Kidney (tissue), 14 donors: Measurements from ENCODE around the gene DIPK1B. TPM values are rescaled to one million over a fixed set of nuclear protein-coding genes. Genes with fewer than 3 reads are reported as not detected.

Experiments used
- DNase-seq, 5 donors: peaks; one replicate each; pipeline ENCODE4 v3.0.0-alpha.2; 2013 to 2020
- FAIRE-seq: peaks from 2 replicates; lab custom pipeline; 2012; peaks lifted over from hg19 to GRCh38; lab: Jason Lieb, UNC
- H3K27ac ChIP-seq, 2 donors: one replicate each; pipeline ENCODE4 v1.7.0; 2013; ENCODE audit warnings: low read depth in 2 of 2, low read length in 2 of 2, inconsistent platforms in 1 of 2
- H3K27me3 ChIP-seq: one replicate; pipeline ENCODE4 v1.7.1; 2013; ENCODE audit warnings: low read length, inconsistent platforms; ENCODE audit not compliant: control insufficient read depth, insufficient read depth
- H3K36me3 ChIP-seq, 3 donors: one replicate each; pipeline versions ENCODE4 v1.7.0 to v1.7.1; 2013; ENCODE audit warnings: low read length in 3 of 3, control low read depth in 1 of 3, inconsistent platforms in 1 of 3; ENCODE audit not compliant: insufficient read depth in 3 of 3, control insufficient read depth in 2 of 3
- H3K4me1 ChIP-seq, 3 donors: one replicate each; pipeline versions ENCODE4 v1.7.0 to v1.7.1; 2013; ENCODE audit warnings: low read length in 3 of 3, inconsistent platforms in 1 of 3, low read depth in 1 of 3; ENCODE audit not compliant: control insufficient read depth in 2 of 3, insufficient read depth in 2 of 3
- H3K4me3 ChIP-seq, 3 donors: one replicate each; pipeline versions ENCODE4 v1.7.0 to v1.8.1; 2013; ENCODE audit warnings: low read length in 3 of 3, control low read depth in 1 of 3, inconsistent platforms in 1 of 3
- H3K9ac ChIP-seq, 3 donors: one replicate each; pipeline versions ENCODE4 v1.7.0 to v1.7.1; 2013; ENCODE audit warnings: low read length in 3 of 3, control low read depth in 1 of 3, inconsistent platforms in 1 of 3
- H3K9me3 ChIP-seq, 3 donors: one replicate each; pipeline versions ENCODE4 v1.7.0 to v1.7.1; 2013; ENCODE audit warnings: low read length in 3 of 3, control low read depth in 1 of 3, inconsistent platforms in 1 of 3; ENCODE audit not compliant: control insufficient read depth in 2 of 3, insufficient read depth in 1 of 3
- intact Hi-C: fragments of 100-400 bp; cut with DNase I; formaldehyde crosslinking; loops from one replicate; pipeline ENCODE4 v1.11.1; 2022
- polyA plus RNA-seq: library from polyadenylated mRNA; stranded (reverse); fragments of 350-450 nt; fragmentation: Illumina TruSeq; extraction: RNeasy Lipid Tissue Mini Kit (QIAGEN cat#74804); gene quantifications from one replicate; pipeline ENCODE4 v1.2.3, GENCODE V29; 2014; ENCODE audit warnings: low read depth, low replicate concordance; ENCODE audit not compliant: insufficient read depth
- total RNA-seq: library from RNA; stranded (reverse); fragmentation: NEBNext Ultra II Directional; extraction: Animal tissue kit (Norgen Biotek cat#: 25700); gene quantifications from one replicate; pipeline ENCODE4 v1.2.1, GENCODE V29; 2021
- TF ChIP-seq, protein P1 (sequence below): IDR thresholded peaks from 3 replicates; pipeline ENCODE4 v1.5.1; 2012; ENCODE audit warnings: mild to moderate bottlenecking, moderate library complexity, borderline replicate concordance; ENCODE audit not compliant: insufficient read depth; ENCODE audit errors: extremely low read depth
- donor health status: control.
- donor health status: control.
- donor health status: control.
- donor health status: control.
- donor health status: control.
- donor health status: DM: yes; HTN: yes; CAD: no.
- donor health status: Normal renal cell carcinoma (clear cell type).

DIPK1B gene
- total and polyA plus RNA-seq, 2 donors from 2014 or later: 7.5 to 22.6 TPM

DNA sequence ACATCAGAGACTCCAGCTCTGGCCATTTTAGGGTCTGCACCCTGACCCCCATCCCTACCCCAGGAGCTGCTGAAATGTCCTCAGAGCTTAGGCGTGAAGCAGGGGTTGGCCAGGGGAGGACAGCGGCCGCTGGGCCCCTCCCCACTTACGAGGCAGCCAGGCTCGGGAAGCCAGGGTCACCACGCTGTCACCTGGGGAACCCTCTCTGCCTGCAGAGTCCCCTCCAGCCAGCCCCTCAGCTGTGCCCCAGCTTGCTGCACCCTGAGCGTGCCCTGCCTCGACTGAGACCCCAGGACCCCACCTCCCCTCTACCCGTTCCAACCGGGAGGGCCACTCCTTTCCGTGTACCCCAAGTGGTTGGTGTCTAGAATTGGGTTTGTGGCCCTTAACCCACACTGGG is 27.7 kb downstream of the DIPK1B start:
- Histone ChIP-seq H3K9me3 (no peaks in the 10 kb centered on the region), H3K27ac (no peak overlapping the region), H3K9ac (no peak overlapping the region), H3K36me3 (no peaks in the 10 kb centered on the region), H3K4me3 (no peak overlapping the region), H3K27me3 (no peaks in the 10 kb centered on the region), H3K4me1 (peaks cover 0 to 16% (median 4%) of the 10 kb centered on the region in 3 donors)
- TF ChIP-seq, protein P1, sequence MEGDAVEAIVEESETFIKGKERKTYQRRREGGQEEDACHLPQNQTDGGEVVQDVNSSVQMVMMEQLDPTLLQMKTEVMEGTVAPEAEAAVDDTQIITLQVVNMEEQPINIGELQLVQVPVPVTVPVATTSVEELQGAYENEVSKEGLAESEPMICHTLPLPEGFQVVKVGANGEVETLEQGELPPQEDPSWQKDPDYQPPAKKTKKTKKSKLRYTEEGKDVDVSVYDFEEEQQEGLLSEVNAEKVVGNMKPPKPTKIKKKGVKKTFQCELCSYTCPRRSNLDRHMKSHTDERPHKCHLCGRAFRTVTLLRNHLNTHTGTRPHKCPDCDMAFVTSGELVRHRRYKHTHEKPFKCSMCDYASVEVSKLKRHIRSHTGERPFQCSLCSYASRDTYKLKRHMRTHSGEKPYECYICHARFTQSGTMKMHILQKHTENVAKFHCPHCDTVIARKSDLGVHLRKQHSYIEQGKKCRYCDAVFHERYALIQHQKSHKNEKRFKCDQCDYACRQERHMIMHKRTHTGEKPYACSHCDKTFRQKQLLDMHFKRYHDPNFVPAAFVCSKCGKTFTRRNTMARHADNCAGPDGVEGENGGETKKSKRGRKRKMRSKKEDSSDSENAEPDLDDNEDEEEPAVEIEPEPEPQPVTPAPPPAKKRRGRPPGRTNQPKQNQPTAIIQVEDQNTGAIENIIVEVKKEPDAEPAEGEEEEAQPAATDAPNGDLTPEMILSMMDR: no peak
- intact Hi-C loops: no loop called here
- no peak for FAIRE-seq
- no peak for DNase-seq

DNA sequence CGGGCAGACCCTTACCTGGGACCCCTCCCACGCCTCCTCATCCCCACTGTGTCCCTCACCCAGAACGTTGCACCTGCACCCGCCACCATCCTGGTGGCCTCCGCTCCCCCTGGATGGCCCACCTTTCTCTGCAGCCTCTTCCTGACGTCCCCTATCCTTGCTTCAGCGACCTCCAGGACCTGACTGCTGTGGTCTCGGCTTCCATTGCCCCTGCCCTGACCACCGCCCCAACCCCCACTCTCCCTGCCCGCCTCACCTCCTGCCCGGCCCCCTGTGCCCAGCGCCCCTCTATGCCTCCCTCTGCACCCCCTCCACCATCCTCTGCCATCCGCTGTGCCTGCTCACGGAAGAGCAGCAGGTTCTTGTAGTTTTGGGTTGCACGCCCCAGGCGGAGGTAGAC is 28.1 kb downstream of the DIPK1B start:
- intact Hi-C loops: no loop called here
- Histone ChIP-seq H3K4me1 (peaks cover 0 to 16% (median 4%) of the 10 kb centered on the region in 3 donors), H3K9me3 (no peaks in the 10 kb centered on the region), H3K36me3 (no peaks in the 10 kb centered on the region), H3K27ac (no peak overlapping the region), H3K27me3 (no peaks in the 10 kb centered on the region), H3K4me3 (no peak overlapping the region), H3K9ac (no peak overlapping the region)
- FAIRE-seq (no peak), DNase-seq (peak in 1 of 5 donors; percentile 77)
- TF ChIP-seq, protein P1: no peak

DNA sequence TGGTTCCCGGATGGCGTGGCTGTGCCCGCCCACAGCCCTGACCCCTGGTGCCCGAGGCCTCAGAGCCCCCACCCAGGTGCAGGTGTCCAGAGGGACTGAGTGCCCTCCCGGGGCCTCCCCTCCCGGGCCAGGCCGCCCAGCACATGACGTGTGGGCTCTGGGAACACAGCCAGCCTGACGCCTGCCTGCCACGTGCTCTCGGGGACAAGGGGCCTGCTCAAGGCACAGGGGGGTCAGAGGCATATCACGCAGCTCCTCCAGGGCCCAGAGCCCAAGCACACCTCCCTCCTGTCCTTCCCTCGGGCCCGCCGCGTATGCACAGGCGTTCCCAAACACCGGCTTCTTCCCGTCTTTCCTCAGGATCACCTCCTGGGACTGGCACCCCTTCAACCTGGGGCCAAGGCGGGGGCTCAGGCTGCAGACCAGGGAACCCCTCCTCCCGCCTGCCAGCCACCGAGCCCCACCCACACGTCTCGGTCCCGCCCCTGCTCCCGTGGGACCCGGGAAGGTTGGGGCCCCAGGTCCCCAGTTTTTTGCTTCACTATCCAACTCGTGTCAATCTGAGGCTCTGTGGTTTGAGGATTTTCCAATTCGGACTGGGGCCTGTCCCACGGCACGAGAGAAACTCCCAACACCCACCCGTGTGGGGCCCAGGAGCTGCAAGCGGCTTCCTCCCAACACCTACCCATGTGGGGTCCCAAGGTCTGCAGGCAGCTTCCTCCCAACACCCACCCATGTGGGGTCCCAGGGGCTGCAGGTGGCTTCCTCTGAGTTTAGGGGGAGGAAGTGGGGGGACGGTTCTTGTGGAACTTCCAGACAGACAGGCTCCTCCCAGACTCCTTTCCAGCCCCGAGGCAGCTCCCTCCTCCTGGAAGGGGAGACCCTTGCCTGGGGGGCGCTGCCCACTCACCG is 28.9 kb downstream of the DIPK1B start:
- DNase-seq (peak in 3 of 5 donors; percentile 47 to 81 (median 61)), FAIRE-seq (no peak)
- Histone ChIP-seq H3K9me3 (no peaks in the 10 kb centered on the region), H3K36me3 (no peaks in the 10 kb centered on the region), H3K9ac (no peak overlapping the region), H3K27me3 (no peaks in the 10 kb centered on the region), H3K4me3 (no peak overlapping the region), H3K27ac (no peak overlapping the region), H3K4me1 (peaks cover 0 to 16% (median 4%) of the 10 kb centered on the region in 3 donors)
- TF ChIP-seq, protein P1: no peak
- intact Hi-C loops: no loop called here
